ENCODE measurements around the gene HSP90AB1.

DNA sequence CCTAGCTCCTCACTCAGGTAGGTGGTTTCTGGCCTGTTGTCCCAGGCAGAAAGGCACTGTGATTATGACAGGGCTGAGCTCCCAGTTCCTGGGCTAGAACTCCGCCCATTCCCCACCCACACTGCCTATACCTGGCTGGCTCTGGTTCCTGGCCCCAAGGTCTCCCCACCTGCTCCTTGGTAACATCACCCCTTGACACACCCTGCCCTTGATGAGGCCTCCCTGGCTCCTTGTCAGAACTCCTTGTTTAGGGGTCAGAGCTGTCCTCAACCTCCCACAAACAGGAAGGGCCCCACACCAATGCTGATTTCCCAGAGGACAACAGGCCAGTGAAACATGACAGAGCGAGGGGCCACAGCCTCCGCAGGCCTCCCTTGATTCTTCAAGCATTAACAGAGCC is 45.7 kb upstream of the HSP90AB1 start:
- TF ChIP-seq POLR2A (IDR thresholded peaks at IDR 0.05; ENCODE audit: low read length) (no peak), GATA1 (IDR thresholded peaks at IDR 0.05; ENCODE audit: low read depth, low read length) (no peak)

All from erythroblast (primary cell).